SK-N-SH treated with all-trans-retinoic acid at 6 μM for 48 hours (cell line): ENCODE results near the gene TCF12.

Source experiments
- ATAC-seq: fragments of 200-7000 bp; cut with Tn5 transposase; 3 replicates; pipeline ENCODE4 v1.9.1; 2020; ENCODE audit warnings: mild to moderate bottlenecking, moderate library complexity
- ARNTL ChIP-seq: fragments of 450-650 bp; formaldehyde crosslinking; IDR thresholded peaks from 2 replicates; pipeline ENCODE4 v1.5.0; 2020; ENCODE audit warnings: low read depth, mild to moderate bottlenecking, moderate library complexity, borderline replicate concordance
- BACH2 ChIP-seq: fragments of 250-450 bp; sonication (Bioruptor Pico); IDR thresholded peaks from 2 replicates; pipeline ENCODE4 v1.9.0; 2021; ENCODE audit warnings: mild to moderate bottlenecking, borderline replicate concordance
- CREB5 ChIP-seq: fragments of 250-450 bp; sonication (Bioruptor Pico); IDR thresholded peaks from 2 replicates; pipeline ENCODE4 v1.5.1; 2020; ENCODE audit warnings: low read depth, mild to moderate bottlenecking, moderate library complexity
- CSDC2 ChIP-seq: fragments of 250-450 bp; sonication (Bioruptor Pico); IDR thresholded peaks from 2 replicates; pipeline ENCODE4 v1.5.0; 2020; ENCODE audit warnings: mild to moderate bottlenecking, moderate library complexity
- ESRRG ChIP-seq: fragments of 250-450 bp; sonication (Bioruptor Pico); IDR thresholded peaks from 2 replicates; pipeline ENCODE4 v1.6.1; 2021; ENCODE audit warnings: mild to moderate bottlenecking
- GLIS3 ChIP-seq: fragments of 250-450 bp; sonication (Bioruptor Pico); IDR thresholded peaks from 2 replicates; pipeline ENCODE4 v1.5.0; 2020; ENCODE audit warnings: mild to moderate bottlenecking, moderate library complexity
- ISL1 ChIP-seq: fragments of 250-450 bp; sonication (Bioruptor Pico); IDR thresholded peaks from 2 replicates; pipeline ENCODE4 v2.1.2; 2022; ENCODE audit warnings: mild to moderate bottlenecking, moderate library complexity
- OSR1 ChIP-seq: fragments of 250-450 bp; sonication (Bioruptor Pico); IDR thresholded peaks from 2 replicates; pipeline ENCODE4 v1.8.0; 2022; ENCODE audit warnings: moderate library complexity, mild to moderate bottlenecking, inconsistent platforms
- POU6F1 ChIP-seq: fragments of 250-450 bp; sonication (Bioruptor Pico); IDR thresholded peaks from 2 replicates; pipeline ENCODE4 v1.8.0; 2021; ENCODE audit warnings: low read depth, mild to moderate bottlenecking, moderate library complexity, borderline replicate concordance
- PPARA ChIP-seq: fragments of 250-450 bp; sonication (Bioruptor Pico); IDR thresholded peaks from 2 replicates; pipeline ENCODE4 v1.5.0; 2020; ENCODE audit warnings: mild to moderate bottlenecking, borderline replicate concordance
- RARB ChIP-seq: fragments of 250-450 bp; sonication (Bioruptor Pico); IDR thresholded peaks from 2 replicates; pipeline ENCODE4 v1.8.0; 2021; ENCODE audit warnings: mild to moderate bottlenecking, moderate library complexity
- SNAI2 ChIP-seq: fragments of 250-450 bp; sonication (Bioruptor Pico); IDR thresholded peaks from 2 replicates; pipeline ENCODE4 v1.5.0; 2020; ENCODE audit warnings: mild to moderate bottlenecking, moderate library complexity
- TCF4 ChIP-seq: fragments of 250-450 bp; sonication (Bioruptor Pico); IDR thresholded peaks from 2 replicates; pipeline ENCODE4 v1.8.0; 2021; ENCODE audit warnings: mild to moderate bottlenecking, moderate library complexity, borderline replicate concordance
- TOX ChIP-seq: fragments of 250-450 bp; sonication (Bioruptor Pico); IDR thresholded peaks from 2 replicates; pipeline ENCODE4 v1.8.0; 2021; ENCODE audit warnings: mild to moderate bottlenecking, moderate library complexity, borderline replicate concordance
- TSHZ2 ChIP-seq: fragments of 250-450 bp; sonication (Bioruptor Pico); IDR thresholded peaks from 2 replicates; pipeline ENCODE4 v1.5.0; 2020; ENCODE audit warnings: mild to moderate bottlenecking, moderate library complexity
- ZC3H10 ChIP-seq: fragments of 250-450 bp; sonication (Bioruptor Pico); IDR thresholded peaks from 2 replicates; pipeline ENCODE4 v1.5.1; 2021; ENCODE audit warnings: mild to moderate bottlenecking, moderate library complexity
- ZFP3 ChIP-seq: fragments of 250-450 bp; sonication (Bioruptor Pico); IDR thresholded peaks from 2 replicates; pipeline ENCODE4 v1.5.0; 2020; ENCODE audit warnings: mild to moderate bottlenecking, moderate library complexity
- ZFP30 ChIP-seq: fragments of 450-650 bp; formaldehyde crosslinking; IDR thresholded peaks from 2 replicates; pipeline ENCODE4 v1.5.0; 2022; ENCODE audit warnings: mild to moderate bottlenecking, moderate library complexity
- ZNF565 ChIP-seq: fragments of 450-650 bp; formaldehyde crosslinking; conservative IDR thresholded peaks from 2 replicates; pipeline ENCODE4 v1.5.0; 2020; ENCODE audit warnings: low read depth, mild to moderate bottlenecking, moderate library complexity
- ZNF70 ChIP-seq: fragments of 450-650 bp; formaldehyde crosslinking; IDR thresholded peaks from 2 replicates; pipeline ENCODE4 v1.5.0; 2020; ENCODE audit warnings: mild to moderate bottlenecking, moderate library complexity
- ZNF8 ChIP-seq: fragments of 450-650 bp; formaldehyde crosslinking; IDR thresholded peaks from 2 replicates; pipeline ENCODE4 v1.5.0; 2020; ENCODE audit warnings: mild to moderate bottlenecking, moderate library complexity
- TF ChIP-seq, protein P1 (sequence below): fragments of 250-450 bp; sonication (Bioruptor Pico); IDR thresholded peaks from 2 replicates; pipeline ENCODE4 v1.5.1; 2021; ENCODE audit warnings: mild to moderate bottlenecking, moderate library complexity
- TF ChIP-seq, protein P2 (sequence below): fragments of 250-450 bp; sonication (Bioruptor Pico); IDR thresholded peaks from 2 replicates; pipeline ENCODE4 v1.8.0; 2020; ENCODE audit warnings: mild to moderate bottlenecking, moderate library complexity, borderline replicate concordance

The TCF12 gene

DNA sequence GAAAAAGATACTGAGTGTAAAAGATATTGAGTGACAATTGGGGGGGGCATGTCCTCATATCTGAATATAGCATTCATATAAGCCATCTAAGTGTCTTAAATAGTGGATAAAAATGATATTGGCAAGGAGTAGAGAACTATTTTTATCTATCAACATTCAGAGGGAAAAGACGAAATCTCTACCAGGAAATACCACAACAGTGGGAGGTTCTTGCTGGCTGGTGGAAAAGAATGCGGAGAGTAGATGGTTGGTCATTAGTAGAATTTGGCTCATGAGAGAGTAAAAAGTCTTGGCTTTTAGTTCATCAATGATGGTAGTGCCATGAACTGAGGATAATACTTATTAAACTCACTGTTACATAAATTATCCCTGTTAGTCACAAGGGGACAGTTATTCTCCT is 4.8 kb upstream of the TCF12 start:
- TF ChIP-seq CSDC2 (CRISPR knock-in tag), result no peak
- no peak for TF ChIP-seq ZC3H10
- TF ChIP-seq, protein P1, sequence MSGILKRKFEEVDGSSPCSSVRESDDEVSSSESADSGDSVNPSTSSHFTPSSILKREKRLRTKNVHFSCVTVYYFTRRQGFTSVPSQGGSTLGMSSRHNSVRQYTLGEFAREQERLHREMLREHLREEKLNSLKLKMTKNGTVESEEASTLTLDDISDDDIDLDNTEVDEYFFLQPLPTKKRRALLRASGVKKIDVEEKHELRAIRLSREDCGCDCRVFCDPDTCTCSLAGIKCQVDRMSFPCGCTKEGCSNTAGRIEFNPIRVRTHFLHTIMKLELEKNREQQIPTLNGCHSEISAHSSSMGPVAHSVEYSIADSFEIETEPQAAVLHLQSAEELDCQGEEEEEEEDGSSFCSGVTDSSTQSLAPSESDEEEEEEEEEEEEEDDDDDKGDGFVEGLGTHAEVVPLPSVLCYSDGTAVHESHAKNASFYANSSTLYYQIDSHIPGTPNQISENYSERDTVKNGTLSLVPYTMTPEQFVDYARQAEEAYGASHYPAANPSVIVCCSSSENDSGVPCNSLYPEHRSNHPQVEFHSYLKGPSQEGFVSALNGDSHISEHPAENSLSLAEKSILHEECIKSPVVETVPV (CRISPR knock-in tag), result no peak
- TF ChIP-seq POU6F1, result no peak
- no peak for TF ChIP-seq GLIS3
- no peak for TF ChIP-seq CREB5 (CRISPR knock-in tag)
- no peak for TF ChIP-seq ARNTL (CRISPR knock-in tag)
- TF ChIP-seq ESRRG (CRISPR knock-in tag), result no peak
- no peak for TF ChIP-seq ZFP30 (CRISPR knock-in tag)
- TF ChIP-seq TCF4, result no peak
- no peak for TF ChIP-seq ISL1
- TF ChIP-seq SNAI2, result no peak
- no peak for TF ChIP-seq ZNF8 (CRISPR knock-in tag)
- no peak for TF ChIP-seq RARB (CRISPR knock-in tag)
- no peak for TF ChIP-seq ZFP3 (CRISPR knock-in tag)
- TF ChIP-seq TOX (CRISPR knock-in tag), result no peak
- TF ChIP-seq PPARA (CRISPR knock-in tag), result no peak
- TF ChIP-seq ZNF70, result no peak
- TF ChIP-seq BACH2 (CRISPR knock-in tag), result no peak

GRCh38 chr15:56915888-56916287 is 2.6 kb upstream of the TCF12 start:
- no peak for ATAC-seq
- TF ChIP-seq RARB (CRISPR knock-in tag), result no peak
- TF ChIP-seq POU6F1, result no peak
- no peak for TF ChIP-seq BACH2 (CRISPR knock-in tag)
- no peak for TF ChIP-seq GLIS3
- no peak for TF ChIP-seq TOX (CRISPR knock-in tag)
- TF ChIP-seq ZFP3 (CRISPR knock-in tag), result no peak
- TF ChIP-seq CREB5 (CRISPR knock-in tag), result no peak
- TF ChIP-seq ZNF70, result no peak
- no peak for TF ChIP-seq CSDC2 (CRISPR knock-in tag)
- TF ChIP-seq ZC3H10, result no peak
- no peak for TF ChIP-seq TSHZ2 (CRISPR knock-in tag)
- TF ChIP-seq, protein P2, sequence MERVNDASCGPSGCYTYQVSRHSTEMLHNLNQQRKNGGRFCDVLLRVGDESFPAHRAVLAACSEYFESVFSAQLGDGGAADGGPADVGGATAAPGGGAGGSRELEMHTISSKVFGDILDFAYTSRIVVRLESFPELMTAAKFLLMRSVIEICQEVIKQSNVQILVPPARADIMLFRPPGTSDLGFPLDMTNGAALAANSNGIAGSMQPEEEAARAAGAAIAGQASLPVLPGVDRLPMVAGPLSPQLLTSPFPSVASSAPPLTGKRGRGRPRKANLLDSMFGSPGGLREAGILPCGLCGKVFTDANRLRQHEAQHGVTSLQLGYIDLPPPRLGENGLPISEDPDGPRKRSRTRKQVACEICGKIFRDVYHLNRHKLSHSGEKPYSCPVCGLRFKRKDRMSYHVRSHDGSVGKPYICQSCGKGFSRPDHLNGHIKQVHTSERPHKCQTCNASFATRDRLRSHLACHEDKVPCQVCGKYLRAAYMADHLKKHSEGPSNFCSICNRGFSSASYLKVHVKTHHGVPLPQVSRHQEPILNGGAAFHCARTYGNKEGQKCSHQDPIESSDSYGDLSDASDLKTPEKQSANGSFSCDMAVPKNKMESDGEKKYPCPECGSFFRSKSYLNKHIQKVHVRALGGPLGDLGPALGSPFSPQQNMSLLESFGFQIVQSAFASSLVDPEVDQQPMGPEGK (CRISPR knock-in tag), result no peak
- no peak for TF ChIP-seq ZNF565 (CRISPR knock-in tag)
- no peak for TF ChIP-seq ESRRG (CRISPR knock-in tag)
- TF ChIP-seq ZFP30 (CRISPR knock-in tag), result no peak
- no peak for TF ChIP-seq ARNTL (CRISPR knock-in tag)
- TF ChIP-seq OSR1, result no peak

More for the DNA sequence above, 4.8 kb upstream of the TCF12 start:
- no peak for ATAC-seq
